HepG2 (cell line): ENCODE data around the gene ASH1L. TPM values are rescaled to one million over a fixed set of nuclear protein-coding genes. Genes with fewer than 3 reads are reported as not detected.

ENCODE experiments used
- BHLHE40 ChIP-seq: IDR thresholded peaks from 2 replicates; pipeline ENCODE4 v1.6.1; 2011; ENCODE audit warnings: low read length, improper control_type of control experiment
- EZH2 ChIP-seq: conservative IDR thresholded peaks from 2 replicates; pipeline ENCODE4 v1.6.1; 2012; ENCODE audit warnings: mild to moderate bottlenecking, low read depth, low read length, moderate library complexity
- FOXP4 ChIP-seq: sonication (generic); formaldehyde crosslinking; IDR thresholded peaks from 2 replicates; pipeline ENCODE4 v1.4.0; 2020; ENCODE audit warnings: missing genetic modification reagents
- GPN1 ChIP-seq: sonication (generic); formaldehyde crosslinking; IDR thresholded peaks from 2 replicates; pipeline ENCODE4 v1.5.1; 2020; ENCODE audit warnings: missing genetic modification reagents, borderline replicate concordance
- IKZF5 ChIP-seq: IDR thresholded peaks from 2 replicates; pipeline ENCODE4 v1.6.1; 2018; ENCODE audit warnings: missing genetic modification reagents, mild to moderate bottlenecking, missing compliant biosample characterization
- JUN ChIP-seq: sonication (generic); formaldehyde crosslinking; IDR thresholded peaks from 2 replicates; pipeline ENCODE4 v1.4.0; 2020; ENCODE audit warnings: mild to moderate bottlenecking, missing genetic modification reagents
- PHB2 ChIP-seq: fragments of 450-650 bp; IDR thresholded peaks from 2 replicates; pipeline ENCODE4 v1.6.1; 2018; ENCODE audit not compliant: partially characterized antibody
- SMARCE1 ChIP-seq: fragments of 450-650 bp; IDR thresholded peaks from 2 replicates; pipeline ENCODE4 v1.6.1; 2017; ENCODE audit warnings: borderline replicate concordance
- ZBTB14 ChIP-seq: sonication (generic); formaldehyde crosslinking; IDR thresholded peaks from 2 replicates; pipeline ENCODE4 v1.4.0; 2020; ENCODE audit warnings: missing genetic modification reagents
- ZFP62 ChIP-seq: sonication (generic); formaldehyde crosslinking; IDR thresholded peaks from 2 replicates; pipeline ENCODE4 v1.4.0; 2020; ENCODE audit warnings: missing genetic modification reagents
- ZFY ChIP-seq: sonication (generic); formaldehyde crosslinking; IDR thresholded peaks from 2 replicates; pipeline ENCODE4 v1.4.0; 2020; ENCODE audit warnings: missing genetic modification reagents
- ZNF350 ChIP-seq: sonication (generic); formaldehyde crosslinking; IDR thresholded peaks from 2 replicates; pipeline ENCODE4 v1.4.0; 2020; ENCODE audit warnings: mild to moderate bottlenecking, low read depth, missing genetic modification reagents, borderline replicate concordance
- ZNF496 ChIP-seq: sonication (generic); formaldehyde crosslinking; IDR thresholded peaks from 2 replicates; pipeline ENCODE4 v1.8.1; 2023; ENCODE audit warnings: mild to moderate bottlenecking, moderate library complexity, missing genetic modification reagents; ENCODE audit not compliant: insufficient replicate concordance
- ZNF562 ChIP-seq: sonication (generic); formaldehyde crosslinking; IDR thresholded peaks from 2 replicates; pipeline ENCODE4 v1.8.0; 2022; ENCODE audit warnings: missing genetic modification reagents, borderline replicate concordance
- ZNF569 ChIP-seq: sonication (generic); formaldehyde crosslinking; IDR thresholded peaks from 2 replicates; pipeline ENCODE4 v1.5.0; 2020; ENCODE audit warnings: mild to moderate bottlenecking, missing genetic modification reagents, moderate library complexity, borderline replicate concordance
- ZNF576 ChIP-seq: sonication (generic); formaldehyde crosslinking; IDR thresholded peaks from 2 replicates; pipeline ENCODE4 v1.4.0; 2020; ENCODE audit warnings: mild to moderate bottlenecking, missing genetic modification reagents
- ZNF672 ChIP-seq: sonication (generic); formaldehyde crosslinking; IDR thresholded peaks from 2 replicates; pipeline ENCODE4 v1.8.1; 2022; ENCODE audit warnings: missing genetic modification reagents
- ZNF674 ChIP-seq: sonication (generic); formaldehyde crosslinking; IDR thresholded peaks from 2 replicates; pipeline ENCODE4 v1.5.0; 2020; ENCODE audit warnings: low read depth, mild to moderate bottlenecking, missing genetic modification reagents
- ZNF749 ChIP-seq: sonication (generic); formaldehyde crosslinking; IDR thresholded peaks from 2 replicates; pipeline ENCODE4 v1.8.0; 2022; ENCODE audit warnings: mild to moderate bottlenecking, missing genetic modification reagents, moderate library complexity, borderline replicate concordance
- ZSCAN31 ChIP-seq: sonication (generic); formaldehyde crosslinking; IDR thresholded peaks from 2 replicates; pipeline ENCODE4 v1.5.0; 2020; ENCODE audit warnings: low read depth, mild to moderate bottlenecking, missing genetic modification reagents
- polyA plus RNA-seq, 8 experiments: library from polyadenylated mRNA; depleted of rRNA in 3 of 8; stranded (reverse) in 7 of 8; unstranded in 1 of 8; fragments of >200 nt; fragmentation: Illumina TruSeq in 4 of 8; extraction: Trizol in 4 of 8; gene quantifications; 2 replicates each; pipeline versions ENCODE4 v1.2.1 to v1.2.3, GENCODE V29; 2011 to 2016; ENCODE audit warnings: low read depth in 4 of 8, missing spikeins in 1 of 8, mixed read lengths in 1 of 8; ENCODE audit not compliant: insufficient read depth in 1 of 8
- total RNA-seq, 5 experiments: library from RNA; depleted of rRNA; stranded (reverse); fragments of >200 nt; fragmentation: Illumina TruSeq; extraction: Trizol; gene quantifications; 2 replicates each; pipeline ENCODE4 v1.2.3, GENCODE V29; 2016; ENCODE audit warnings: low read depth in 1 of 5
- TF ChIP-seq, protein P1 (sequence below): sonication (generic); formaldehyde crosslinking; IDR thresholded peaks from 2 replicates; pipeline ENCODE4 v1.8.1; 2023; ENCODE audit warnings: missing genetic modification reagents, inconsistent platforms, borderline replicate concordance
- TF ChIP-seq, protein P2 (sequence below): sonication (generic); formaldehyde crosslinking; IDR thresholded peaks from 2 replicates; pipeline ENCODE4 v1.5.0; 2020; ENCODE audit warnings: missing genetic modification reagents

ASH1L gene
- total and polyA plus RNA-seq, 2 of the 13 experiments (the other 11 are each of a cell fraction or from before 2014, with no cell fraction given) = 10.2 to 15.3 TPM

- peak; percentile 80 for TF ChIP-seq ZFY (CRISPR knock-in tag)
- 0 out of 2 replicates have a peak, but pooled peaks have one; percentile 38 for TF ChIP-seq IKZF5 (CRISPR knock-in tag)
- TF ChIP-seq EZH2 = no peak
- no peak for TF ChIP-seq GPN1 (CRISPR knock-in tag)
- no peak for TF ChIP-seq ZNF674 (CRISPR knock-in tag)
- TF ChIP-seq FOXP4 (CRISPR knock-in tag) = peak; percentile 48; the same call in 1 of the 2 replicates
- no peak for TF ChIP-seq ZNF672 (CRISPR knock-in tag)
- no peak for TF ChIP-seq JUN
- TF ChIP-seq, protein P1, sequence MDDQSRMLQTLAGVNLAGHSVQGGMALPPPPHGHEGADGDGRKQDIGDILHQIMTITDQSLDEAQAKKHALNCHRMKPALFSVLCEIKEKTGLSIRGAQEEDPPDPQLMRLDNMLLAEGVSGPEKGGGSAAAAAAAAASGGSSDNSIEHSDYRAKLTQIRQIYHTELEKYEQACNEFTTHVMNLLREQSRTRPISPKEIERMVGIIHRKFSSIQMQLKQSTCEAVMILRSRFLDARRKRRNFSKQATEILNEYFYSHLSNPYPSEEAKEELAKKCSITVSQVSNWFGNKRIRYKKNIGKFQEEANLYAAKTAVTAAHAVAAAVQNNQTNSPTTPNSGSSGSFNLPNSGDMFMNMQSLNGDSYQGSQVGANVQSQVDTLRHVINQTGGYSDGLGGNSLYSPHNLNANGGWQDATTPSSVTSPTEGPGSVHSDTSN (CRISPR knock-in tag) = no peak
- TF ChIP-seq ZBTB14 (CRISPR knock-in tag) = no peak; the same call in 1 of the 2 replicates
- TF ChIP-seq SMARCE1 = no peak
- no peak for TF ChIP-seq PHB2
- TF ChIP-seq ZSCAN31 (CRISPR knock-in tag) = 0 out of 2 replicates have a peak, but pooled peaks have one; percentile 45
- TF ChIP-seq ZNF350 (CRISPR knock-in tag) = peak; percentile 34; the same call in 1 of the 2 replicates
- TF ChIP-seq ZFP62 = no peak
- TF ChIP-seq, protein P2, sequence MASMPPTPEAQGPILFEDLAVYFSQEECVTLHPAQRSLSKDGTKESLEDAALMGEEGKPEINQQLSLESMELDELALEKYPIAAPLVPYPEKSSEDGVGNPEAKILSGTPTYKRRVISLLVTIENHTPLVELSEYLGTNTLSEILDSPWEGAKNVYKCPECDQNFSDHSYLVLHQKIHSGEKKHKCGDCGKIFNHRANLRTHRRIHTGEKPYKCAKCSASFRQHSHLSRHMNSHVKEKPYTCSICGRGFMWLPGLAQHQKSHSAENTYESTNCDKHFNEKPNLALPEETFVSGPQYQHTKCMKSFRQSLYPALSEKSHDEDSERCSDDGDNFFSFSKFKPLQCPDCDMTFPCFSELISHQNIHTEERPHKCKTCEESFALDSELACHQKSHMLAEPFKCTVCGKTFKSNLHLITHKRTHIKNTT (CRISPR knock-in tag) = no peak
- TF ChIP-seq BHLHE40 = peak; percentile 50; the same call in 1 of the 2 replicates
- TF ChIP-seq ZNF749 (CRISPR knock-in tag) = 0 out of 2 replicates have a peak, but pooled peaks have one; percentile 45
- TF ChIP-seq ZNF576 (CRISPR knock-in tag) = no peak
- TF ChIP-seq ZNF496 (CRISPR knock-in tag) = no peak
- TF ChIP-seq ZNF562 = no peak
- no peak for TF ChIP-seq ZNF569 (CRISPR knock-in tag)
These were observed 253.8 kb downstream of the ASH1L start, which contains the start of gene FDPS (continued) for GRCh38 chr1:155308493-155309422.
